HG03442 (cell line): Measurements from ENCODE around the gene LPAR3.
"Not testable (repeated sequence)": the region's sequence is repeated elsewhere in the genome, so short reads cannot be mapped to it uniquely, and the experiment has no call there.

Experiments used
- ATAC-seq: cut with Tn5 transposase; IDR thresholded peaks from one replicate; pipeline ENCODE4 v1.9.1; 2021; ENCODE audit warnings: mild to moderate bottlenecking, moderate library complexity; ENCODE audit not compliant: unreplicated experiment

The LPAR3 gene

DNA sequence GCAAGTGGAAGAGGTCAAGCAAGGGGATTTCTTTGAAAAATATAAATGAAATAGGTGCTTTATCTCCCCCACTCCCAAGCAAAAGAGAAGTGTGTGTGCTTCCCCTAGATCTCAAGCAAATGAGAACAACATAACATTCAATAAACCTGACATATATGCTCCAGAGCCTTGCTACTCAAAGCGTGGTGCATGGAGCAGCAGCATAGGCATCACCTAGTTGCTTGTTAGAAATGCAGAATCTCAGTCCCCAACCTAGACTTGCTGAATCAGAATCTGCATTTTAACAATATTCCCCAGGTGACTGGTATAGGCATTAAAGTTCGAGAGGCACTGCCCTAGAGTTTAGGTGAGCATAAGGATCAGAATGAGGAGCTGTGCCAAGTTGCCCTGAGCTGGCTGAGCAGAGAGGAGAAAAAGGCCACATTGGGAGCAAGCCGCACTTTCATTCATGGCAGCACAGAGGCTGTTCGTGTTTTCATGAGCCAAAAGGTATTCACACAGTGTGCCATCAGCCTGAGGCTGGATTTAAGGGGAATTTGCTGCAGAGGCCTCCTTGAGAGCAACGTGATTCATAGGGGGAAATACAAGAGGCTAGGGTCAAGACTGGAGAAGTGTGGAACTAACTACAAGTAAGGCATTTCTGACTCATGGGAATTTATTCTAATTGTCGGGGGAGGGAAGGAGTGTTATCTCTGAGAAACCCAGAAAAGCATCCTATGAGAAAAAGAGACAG, 14.3 kb upstream of the LPAR3 start:
- no peak for ATAC-seq

GRCh38 chr1:84902727-84903126, 9.7 kb upstream of the LPAR3 start:
- not testable (repeated sequence) for ATAC-seq

GRCh38 chr1:84899969-84900368, 7.0 kb upstream of the LPAR3 start:
- ATAC-seq, result no peak

DNA sequence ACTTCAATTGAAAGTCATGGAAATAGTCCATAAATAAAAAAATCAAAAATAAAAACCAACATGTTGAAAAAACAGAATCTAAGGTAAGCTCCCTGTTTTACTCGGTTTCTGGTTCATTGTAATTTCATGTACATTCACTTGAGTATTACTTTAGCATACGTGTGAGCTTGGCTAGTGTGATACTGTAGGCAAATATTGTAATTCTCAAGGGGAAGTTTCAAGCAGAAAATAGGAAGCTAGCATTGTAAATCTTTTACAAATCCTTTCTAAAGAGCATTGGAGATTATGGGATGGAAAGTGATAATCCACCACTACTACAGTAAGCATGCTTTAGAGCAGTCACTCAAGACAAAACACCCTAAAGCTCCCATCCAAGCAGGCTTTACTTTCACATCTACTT, 3.3 kb upstream of the LPAR3 start:
- ATAC-seq, result no peak

DNA sequence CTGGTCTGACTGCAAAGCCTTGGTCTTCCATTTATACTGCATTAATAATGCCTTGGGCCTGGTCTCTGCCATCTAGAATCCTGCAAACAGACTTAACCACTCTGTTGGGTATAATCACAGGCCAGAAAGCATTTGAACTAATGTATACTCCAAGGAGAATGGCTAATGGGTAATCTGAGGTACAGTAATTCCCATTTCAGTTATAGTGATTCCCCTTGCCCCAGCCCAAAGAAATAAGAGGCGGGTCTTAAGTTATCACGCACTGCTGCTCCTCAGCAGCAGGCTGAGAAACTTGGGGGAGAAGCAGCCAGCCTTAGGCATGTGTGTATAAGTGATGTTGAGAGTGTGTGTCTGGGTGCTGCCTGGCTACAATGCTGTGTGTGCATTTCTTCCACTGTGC, 2.4 kb downstream of the LPAR3 start:
- ATAC-seq, result no peak

- ATAC-seq, result no peak
Observed at GRCh38 chr1:84889437-84889836, 3.6 kb downstream of the LPAR3 start.

GRCh38 chr1:84888753-84889152, 4.3 kb downstream of the LPAR3 start:
- no peak for ATAC-seq

- no peak for ATAC-seq
Observed at GRCh38 chr1:84887261-84887934, 5.6 kb downstream of the LPAR3 start.

- no peak for ATAC-seq
Observed at GRCh38 chr1:84885469-84885868, 7.5 kb downstream of the LPAR3 start.

- ATAC-seq, result no peak
Observed at GRCh38 chr1:84884671-84885389, 8.2 kb downstream of the LPAR3 start.

DNA sequence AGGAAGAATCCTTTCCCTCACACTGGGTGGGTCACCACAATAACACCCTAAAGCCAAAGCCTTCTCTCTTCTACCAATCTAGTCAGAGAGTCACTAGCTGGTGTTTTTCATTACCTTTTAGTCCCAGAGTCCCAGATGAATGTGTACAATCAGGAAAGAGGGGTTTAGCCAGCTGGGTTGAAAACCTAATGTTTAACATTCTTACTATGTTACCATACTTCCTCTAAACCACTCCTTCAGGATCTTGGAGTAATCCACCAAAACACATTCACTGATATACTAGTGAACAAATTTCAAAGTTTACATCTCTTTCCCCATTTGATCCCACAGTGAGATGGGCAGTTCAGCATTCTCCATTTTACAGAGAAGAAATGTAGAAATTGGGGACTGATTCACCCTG, 9.7 kb downstream of the LPAR3 start:
- no peak for ATAC-seq

GRCh38 chr1:84877592-84877991, 15.4 kb downstream of the LPAR3 start:
- ATAC-seq, result no peak

DNA sequence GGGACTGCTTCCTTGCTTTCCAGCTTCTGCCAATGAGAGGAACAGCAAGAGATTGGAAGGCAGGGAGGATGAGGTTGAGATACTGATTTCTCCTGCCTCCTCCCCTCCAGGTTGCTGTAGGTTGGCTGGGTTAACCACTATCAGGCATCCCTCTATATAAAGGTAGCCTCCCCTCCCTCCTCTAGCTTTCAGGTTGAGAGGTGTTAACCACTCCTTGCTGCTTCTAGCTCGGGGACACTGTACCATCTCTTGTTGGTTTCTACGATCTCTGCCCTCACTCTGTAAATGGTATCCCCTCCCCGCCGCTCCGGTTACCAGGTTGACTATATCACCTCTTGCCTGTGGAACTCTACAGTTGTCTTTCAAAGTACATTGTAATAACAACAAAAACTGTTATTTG, 16.7 kb downstream of the LPAR3 start:
- ATAC-seq, result no peak

DNA sequence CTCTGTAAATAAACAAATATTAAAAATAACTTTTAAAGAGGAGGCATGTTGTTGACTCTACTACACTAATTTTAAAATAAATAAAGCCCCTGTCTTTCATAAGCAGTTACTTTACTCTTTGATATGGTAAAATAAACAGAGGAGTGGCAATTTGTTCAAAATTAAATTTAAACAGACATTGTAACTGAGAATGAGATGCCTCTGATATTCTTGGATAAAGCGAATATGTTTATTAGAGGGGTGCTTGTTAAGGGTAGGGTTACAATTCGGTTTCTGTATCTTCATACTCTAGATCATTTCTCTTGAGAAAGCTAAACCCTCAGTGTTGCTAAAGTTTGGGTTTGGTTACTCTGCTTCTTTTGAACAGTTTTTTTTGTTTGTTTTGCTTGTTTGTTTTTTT, 19.6 kb downstream of the LPAR3 start:
- no peak for ATAC-seq

- no peak for ATAC-seq
Observed at GRCh38 chr1:84872696-84873355, 20.2 kb downstream of the LPAR3 start.

DNA sequence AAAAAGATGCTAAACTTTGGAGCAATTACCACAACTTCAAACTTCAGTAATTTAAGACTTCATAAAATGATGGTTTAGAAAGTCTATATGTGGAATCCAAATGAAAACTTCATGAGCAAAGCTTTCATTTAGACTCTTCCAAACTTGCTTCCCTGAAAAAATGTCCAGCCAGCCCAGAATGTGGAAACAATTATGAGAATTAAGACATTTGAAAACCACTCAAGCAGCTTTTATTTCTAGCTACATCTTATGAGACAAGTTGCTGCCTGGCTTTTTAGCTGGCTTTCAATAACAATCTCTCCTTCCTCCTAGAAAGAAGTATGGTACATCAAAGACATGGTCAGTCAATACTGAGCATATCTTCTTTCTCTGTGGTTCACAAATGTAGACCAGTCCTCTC, 21.8 kb downstream of the LPAR3 start:
- ATAC-seq, result no peak

DNA sequence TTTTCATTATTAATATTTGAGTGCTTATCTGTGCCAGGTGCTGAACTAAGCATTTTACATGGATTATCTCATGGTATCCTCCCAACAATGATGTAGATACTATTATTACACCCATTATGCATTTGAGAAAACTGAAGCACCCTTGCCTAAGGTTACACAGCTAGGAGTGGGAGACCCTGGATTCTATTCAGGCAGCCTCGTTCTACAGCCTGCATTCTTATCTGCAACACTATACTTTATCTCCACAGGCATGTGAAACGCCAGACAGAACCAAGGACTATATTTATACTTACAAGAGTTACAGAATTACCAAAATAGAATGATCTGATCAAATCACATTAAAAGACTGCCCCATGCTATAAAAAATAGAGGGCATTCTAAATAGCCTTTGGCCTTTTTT, 22.4 kb downstream of the LPAR3 start:
- ATAC-seq, result no peak

- no peak for ATAC-seq
Observed at GRCh38 chr1:84869720-84870119, 23.3 kb downstream of the LPAR3 start.

DNA sequence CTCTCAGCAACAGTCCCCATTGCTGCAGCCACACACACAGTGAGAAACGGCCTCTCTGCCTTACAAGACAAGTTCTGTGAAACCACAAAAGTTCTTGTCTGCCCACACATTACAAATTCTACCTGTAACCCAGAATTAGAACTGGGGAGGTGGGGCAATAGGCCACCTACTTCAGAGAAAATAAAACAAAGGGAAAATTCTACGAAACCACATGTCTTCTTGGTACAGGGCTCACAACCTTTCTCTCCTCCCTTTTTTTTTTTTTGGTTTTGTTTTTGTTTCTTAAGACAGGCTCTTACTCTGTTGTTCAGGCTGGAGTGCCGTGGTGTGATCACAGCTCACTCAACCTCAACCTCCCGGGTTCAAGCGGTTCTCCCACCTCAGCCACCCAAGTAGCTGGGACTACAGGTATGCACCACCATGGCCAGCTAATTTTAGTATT, 30.2 kb downstream of the LPAR3 start:
- peak; percentile 95 for ATAC-seq

DNA sequence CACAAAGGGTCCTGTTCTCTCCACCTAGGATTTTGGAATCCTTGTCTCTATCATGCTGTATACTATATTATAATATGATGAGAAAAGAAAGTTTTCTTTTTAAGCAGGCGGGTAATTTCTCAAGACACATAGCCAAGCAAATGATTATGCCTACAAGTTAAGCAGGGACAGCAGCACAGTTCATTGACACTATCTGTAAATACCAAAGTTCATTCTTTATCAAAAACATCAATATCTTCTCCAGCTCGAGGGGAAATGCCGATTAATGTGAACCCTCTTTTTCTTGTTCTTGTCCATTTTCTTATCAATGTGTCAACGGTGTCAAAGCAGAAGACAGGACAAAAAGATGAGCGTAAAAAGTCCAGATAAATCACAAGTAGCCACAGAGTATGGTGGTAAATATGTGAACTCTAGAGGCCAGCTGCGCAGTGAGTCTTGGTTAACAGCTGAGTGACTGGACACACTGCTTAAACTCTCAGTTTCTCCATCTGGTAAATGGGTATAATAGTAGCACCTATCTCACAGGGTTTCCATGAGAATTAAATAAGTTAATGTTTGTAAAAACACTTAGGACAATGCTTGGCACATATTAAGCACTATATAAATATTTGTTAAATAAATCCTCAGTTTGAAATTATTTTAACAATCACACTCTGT, 30.9 kb downstream of the LPAR3 start:
- no peak for ATAC-seq

- no peak for ATAC-seq
Observed at GRCh38 chr1:84861516-84861915, 31.5 kb downstream of the LPAR3 start.
